ENCODE results near the gene NUP88.
"Not testable (repeated sequence)": the region's sequence is repeated elsewhere in the genome, so short reads cannot be mapped to it uniquely, and the experiment has no call there.

The NUP88 gene

GRCh38 chr17:5419356-5419958 lies at the start of gene NUP88:
TSS of gene NUP88 (minus strand) at chr17:5419662. CDS start at chr17:5419650, 12 bp downstream.
- DNase-seq: peak; percentile 93 to 98

- DNase-seq: peak; percentile 26 to 53
These were observed 48.6 kb upstream of the NUP88 start for GRCh38 chr17:5468075-5468473.

GRCh38 chr17:5467416-5467815 lies 48.0 kb upstream of the NUP88 start:
- DNase-seq: no peak

- DNase-seq: no peak
These were observed 46.8 kb upstream of the NUP88 start for GRCh38 chr17:5466295-5466694.

- no peak for DNase-seq
These were observed 45.5 kb upstream of the NUP88 start for GRCh38 chr17:5464717-5465507.

GRCh38 chr17:5446786-5447185 lies 27.3 kb upstream of the NUP88 start:
- no peak for DNase-seq

- DNase-seq: no peak
These were observed 24.7 kb upstream of the NUP88 start for GRCh38 chr17:5444209-5444608.

GRCh38 chr17:5443728-5444127 lies 24.3 kb upstream of the NUP88 start:
- no peak for DNase-seq

- DNase-seq: no peak
These were observed 19.9 kb upstream of the NUP88 start for GRCh38 chr17:5439446-5439764.

GRCh38 chr17:5438716-5439445 lies 19.4 kb upstream of the NUP88 start, which contains the start of gene C1QBP:
TSS of gene C1QBP (minus strand) at chr17:5439155. CDS start at chr17:5439073, 82 bp downstream.
- DNase-seq: peak; percentile 85 to 91

GRCh38 chr17:5437721-5438317 lies 18.4 kb upstream of the NUP88 start:
- DNase-seq: no peak

GRCh38 chr17:5435781-5436315 lies 16.4 kb upstream of the NUP88 start:
- not testable (repeated sequence) for DNase-seq

GRCh38 chr17:5434984-5435383 lies 15.5 kb upstream of the NUP88 start:
- no peak for DNase-seq

GRCh38 chr17:5431949-5432556 lies 12.6 kb upstream of the NUP88 start:
- DNase-seq: no peak

GRCh38 chr17:5431234-5431633 lies 11.8 kb upstream of the NUP88 start:
- not testable (repeated sequence) for DNase-seq

- no peak for DNase-seq
These were observed 11.0 kb upstream of the NUP88 start for GRCh38 chr17:5430413-5430999.

GRCh38 chr17:5429191-5429887 lies 9.9 kb upstream of the NUP88 start:
- DNase-seq: no peak

- DNase-seq: no peak
These were observed 6.4 kb upstream of the NUP88 start for GRCh38 chr17:5425826-5426225.

GRCh38 chr17:5424909-5425308 lies 5.4 kb upstream of the NUP88 start:
- DNase-seq: no peak

GRCh38 chr17:5422505-5422904 lies 3.0 kb upstream of the NUP88 start:
- DNase-seq: no peak

GRCh38 chr17:5419959-5420653 lies 644 bp upstream of the NUP88 start, which contains the start of gene RPAIN:
TSS of gene RPAIN (plus strand) at chr17:5420182. CDS start at chr17:5420211, 29 bp downstream.
- peak; percentile 76 to 86 for DNase-seq
